GM19372 (cell line): ENCODE measurements around the gene ARHGAP11A.

Source experiments
- ATAC-seq: cut with Tn5 transposase; IDR thresholded peaks from one replicate; pipeline ENCODE4 v1.9.1; 2021; ENCODE audit warnings: mild to moderate bottlenecking, low read depth, moderate library complexity; ENCODE audit not compliant: unreplicated experiment

Gene ARHGAP11A

DNA sequence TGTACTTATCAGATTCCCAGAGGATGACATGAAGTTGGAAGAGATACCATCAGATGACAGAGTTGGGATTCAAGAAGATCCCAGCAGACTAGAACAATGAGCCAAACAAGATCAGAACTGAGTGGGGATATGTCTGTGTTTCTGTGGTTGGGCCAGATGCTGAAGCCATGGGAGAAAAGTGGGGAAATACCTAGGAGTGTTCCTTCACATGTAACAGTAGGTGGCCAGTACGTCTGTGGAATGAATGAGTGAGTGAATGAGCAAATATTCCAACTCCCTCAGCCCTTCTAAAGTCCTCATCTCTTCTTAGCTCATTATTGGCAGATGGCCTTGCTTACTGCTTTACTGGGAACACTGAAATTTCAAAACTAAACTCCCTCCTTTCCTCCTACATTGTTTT lies 70.3 kb downstream of the ARHGAP11A start:
- no peak for ATAC-seq

DNA sequence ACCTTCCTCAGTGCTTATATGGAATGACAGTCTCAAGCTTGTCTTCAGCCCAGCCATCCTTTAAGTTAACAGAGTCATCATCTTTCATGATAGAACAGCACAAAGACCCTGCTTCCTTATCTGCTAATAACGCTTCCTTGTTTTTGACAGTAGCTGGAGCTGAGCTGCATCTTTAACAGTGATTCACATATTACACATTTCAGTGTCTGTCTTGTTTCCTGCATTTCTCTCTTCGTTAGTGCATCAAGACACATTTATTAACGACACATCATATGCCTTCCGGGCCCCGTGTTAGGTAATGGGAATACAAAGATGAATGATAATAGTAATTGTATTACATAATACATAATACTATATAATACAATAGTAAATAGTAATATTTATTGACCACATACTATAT lies 72.3 kb downstream of the ARHGAP11A start:
- ATAC-seq: no peak

DNA sequence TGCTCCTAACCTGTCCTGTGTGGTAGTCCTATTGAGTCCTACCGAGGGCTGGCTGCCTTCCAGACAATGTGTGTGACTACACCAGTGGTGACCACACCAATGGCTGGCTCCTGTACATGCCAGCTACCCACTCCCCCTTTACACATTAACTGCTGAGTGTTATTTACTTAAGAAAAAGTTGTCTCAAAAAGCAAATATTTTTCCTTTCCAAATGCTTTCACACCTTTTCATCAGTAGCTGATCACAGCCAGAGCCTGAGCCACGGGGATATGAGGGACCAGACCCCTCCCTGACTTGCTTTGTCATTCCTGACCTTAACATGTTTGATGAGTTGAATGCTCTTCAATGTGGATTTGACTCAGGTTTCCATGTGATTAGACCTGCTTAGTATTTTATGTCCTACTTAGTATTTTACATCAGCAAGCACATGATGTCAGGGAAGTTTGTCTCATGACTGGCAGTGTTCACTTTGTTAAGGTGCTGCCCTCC lies 72.9 kb downstream of the ARHGAP11A start:
- no peak for ATAC-seq
